HUES6 (cell line): ENCODE results near the gene FER1L5.

Experiments used
- H3K27ac ChIP-seq: 2 replicates; pipeline ENCODE4 v1.7.0; 2013; ENCODE audit warnings: low read depth, mild to moderate bottlenecking, low read length, inconsistent platforms
- H3K27me3 ChIP-seq: 2 replicates; pipeline ENCODE4 v1.6.1; 2013; ENCODE audit warnings: low read length; ENCODE audit not compliant: control insufficient read depth, insufficient read depth
- H3K36me3 ChIP-seq: 2 replicates; pipeline ENCODE4 v1.6.1; 2013; ENCODE audit warnings: low read length; ENCODE audit not compliant: control insufficient read depth, insufficient read depth
- H3K4me1 ChIP-seq: 2 replicates; pipeline ENCODE4 v1.6.1; 2013; ENCODE audit warnings: low read length; ENCODE audit not compliant: control insufficient read depth, insufficient read depth
- H3K4me3 ChIP-seq: 2 replicates; pipeline ENCODE4 v1.5.1; 2013; ENCODE audit warnings: low read depth, low read length
- H3K9ac ChIP-seq: one replicate; pipeline ENCODE4 v1.6.1; 2013; ENCODE audit warnings: mild to moderate bottlenecking, low read length
- H3K9me3 ChIP-seq: 2 replicates; pipeline ENCODE4 v1.6.1; 2013; ENCODE audit warnings: low read depth, low read length; ENCODE audit not compliant: control insufficient read depth, insufficient read depth

FER1L5 gene

DNA sequence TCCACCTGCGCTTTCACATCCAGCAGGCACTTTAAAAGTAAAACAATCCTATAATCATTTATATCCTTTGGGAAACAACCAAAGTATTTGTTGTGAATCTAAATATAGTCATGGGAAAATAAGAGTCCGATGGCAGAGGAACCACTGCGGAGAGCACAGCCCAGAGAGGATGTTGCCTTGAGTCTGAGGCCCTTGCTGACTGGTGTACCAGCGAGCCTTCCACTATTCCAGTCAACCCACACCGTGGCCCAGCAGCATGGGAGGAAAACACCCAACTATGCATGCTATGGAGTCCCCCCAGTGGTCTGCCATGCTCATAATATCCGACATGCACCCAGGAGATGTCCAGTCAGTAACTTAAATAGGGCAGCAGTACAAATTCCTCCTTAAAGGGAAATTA, 26.0 kb upstream of the FER1L5 start:
- Histone ChIP-seq H3K36me3 (peaks cover 62% of the 10 kb centered on the region), H3K9me3 (no peaks in the 10 kb centered on the region), H3K27me3 (no peaks in the 10 kb centered on the region), H3K4me3 (no peak overlapping the region), H3K9ac (no peak overlapping the region), H3K27ac (no peak overlapping the region), H3K4me1 (no peaks in the 10 kb centered on the region)

GRCh38 chr2:96617012-96617411, 25.6 kb upstream of the FER1L5 start:
- H3K9me3 ChIP-seq, result no peaks in the 10 kb centered on the region
- peaks cover 57% of the 10 kb centered on the region for H3K36me3 ChIP-seq

GRCh38 chr2:96618596-96619283, 23.8 kb upstream of the FER1L5 start:
- Histone ChIP-seq H3K9ac (no peak overlapping the region), H3K4me3 (no peak overlapping the region), H3K36me3 (peaks cover 47% of the 10 kb centered on the region), H3K27ac (no peak overlapping the region), H3K9me3 (no peaks in the 10 kb centered on the region), H3K4me1 (no peaks in the 10 kb centered on the region), H3K27me3 (no peaks in the 10 kb centered on the region)

More at GRCh38 chr2:96617012-96617411, 25.6 kb upstream of the FER1L5 start:
- no peak overlapping the region for H3K9ac ChIP-seq
- H3K27me3 ChIP-seq, result no peaks in the 10 kb centered on the region
- H3K27ac ChIP-seq, result no peak overlapping the region
- H3K4me3 ChIP-seq, result no peak overlapping the region
- H3K4me1 ChIP-seq, result no peaks in the 10 kb centered on the region

DNA sequence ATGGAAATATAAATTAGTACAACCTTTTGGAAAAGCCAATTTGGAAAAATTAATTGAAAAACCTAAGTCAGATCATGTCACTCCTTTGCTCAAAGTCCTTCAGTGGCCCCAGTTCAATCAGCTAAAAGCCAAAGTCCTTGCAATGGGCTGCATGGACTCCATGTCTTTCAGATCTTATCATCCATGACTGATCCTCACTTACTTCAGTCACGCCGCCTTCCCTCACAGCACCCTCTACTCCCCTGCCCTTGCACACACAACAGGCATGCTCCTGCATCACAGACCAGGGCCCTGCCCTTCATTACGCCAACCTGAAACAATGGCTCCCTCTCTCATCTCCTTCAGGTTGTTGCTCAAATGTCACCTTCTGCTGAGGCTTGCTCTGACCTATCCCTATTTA, 20.0 kb upstream of the FER1L5 start:
- Histone ChIP-seq H3K36me3 (peaks cover 45% of the 10 kb centered on the region), H3K4me3 (no peak overlapping the region), H3K9me3 (no peaks in the 10 kb centered on the region), H3K4me1 (no peaks in the 10 kb centered on the region), H3K27me3 (no peaks in the 10 kb centered on the region), H3K9ac (no peak overlapping the region), H3K27ac (no peak overlapping the region)

DNA sequence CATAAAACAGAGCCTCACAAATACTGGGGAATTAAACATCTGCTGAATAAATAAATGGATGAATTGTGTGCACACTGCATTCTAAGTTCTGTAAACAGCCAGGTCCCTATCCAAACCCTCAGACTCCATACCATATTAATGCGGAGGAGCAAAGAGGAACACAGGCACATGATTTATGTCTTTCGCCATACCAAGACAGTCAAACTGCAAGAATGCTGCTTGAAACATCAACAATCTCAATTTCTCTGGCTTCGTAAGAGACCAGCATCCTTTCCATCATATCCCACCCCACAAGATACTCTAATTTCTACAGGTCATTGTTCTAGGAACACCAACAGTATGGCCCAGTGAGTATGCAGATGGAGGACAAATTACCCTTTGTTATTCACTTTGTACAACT, 19.4 kb upstream of the FER1L5 start:
- Histone ChIP-seq H3K27ac (no peak overlapping the region), H3K27me3 (no peaks in the 10 kb centered on the region), H3K9ac (no peak overlapping the region), H3K9me3 (no peaks in the 10 kb centered on the region), H3K4me1 (no peaks in the 10 kb centered on the region), H3K4me3 (no peak overlapping the region), H3K36me3 (peaks cover 47% of the 10 kb centered on the region)

DNA sequence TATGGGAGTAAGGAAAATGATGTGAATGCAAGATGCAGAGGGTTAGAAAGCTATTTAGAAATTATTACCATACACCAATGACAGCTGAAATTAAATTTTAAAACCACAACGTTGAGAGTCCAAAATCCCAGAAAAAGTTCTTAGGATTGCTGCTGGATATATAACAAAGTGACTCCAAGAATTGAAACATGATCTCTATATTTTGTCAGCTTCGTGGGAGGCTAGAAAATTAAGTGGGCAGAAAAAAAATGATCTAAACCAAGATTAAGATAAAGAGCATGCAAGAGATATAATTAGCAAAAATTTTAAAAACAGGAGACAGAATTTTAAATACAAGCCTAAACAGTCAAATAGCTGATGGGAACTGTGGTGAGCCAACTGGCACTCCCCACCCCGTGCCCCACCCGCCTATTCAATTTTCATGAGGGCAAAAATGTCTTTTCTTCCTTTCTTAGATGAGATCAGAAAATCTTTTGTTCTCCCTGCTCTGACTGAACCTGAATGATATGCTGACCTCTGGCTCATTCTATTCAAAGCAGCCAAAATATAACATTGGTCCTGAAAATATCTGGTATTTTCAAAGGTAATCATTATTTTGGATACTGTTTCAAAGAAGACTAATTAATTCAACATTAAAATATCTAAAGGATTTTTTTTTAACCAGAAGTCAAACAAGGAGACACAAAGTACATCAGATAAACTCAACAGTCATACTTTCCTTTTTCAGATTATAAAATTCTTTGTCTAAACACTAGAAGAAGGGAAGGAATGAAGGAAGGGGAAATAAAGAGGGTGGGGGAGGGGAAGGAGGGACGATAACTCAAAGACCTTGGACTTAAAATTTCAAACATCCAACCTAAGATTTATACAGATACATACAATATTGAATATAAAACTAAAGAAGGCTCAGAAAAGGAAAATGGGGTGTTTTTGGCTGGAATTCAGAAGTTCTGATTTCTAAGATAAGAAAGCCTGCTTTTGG, 16.7 kb upstream of the FER1L5 start:
- Histone ChIP-seq H3K27ac (no peak overlapping the region), H3K9me3 (no peaks in the 10 kb centered on the region), H3K27me3 (no peaks in the 10 kb centered on the region), H3K4me1 (no peaks in the 10 kb centered on the region), H3K9ac (no peak overlapping the region), H3K4me3 (no peak overlapping the region), H3K36me3 (peaks cover 50% of the 10 kb centered on the region)

GRCh38 chr2:96626553-96626942, 16.0 kb upstream of the FER1L5 start:
- Histone ChIP-seq H3K9ac (no peak overlapping the region), H3K27ac (no peak overlapping the region), H3K36me3 (peaks cover 57% of the 10 kb centered on the region)

DNA sequence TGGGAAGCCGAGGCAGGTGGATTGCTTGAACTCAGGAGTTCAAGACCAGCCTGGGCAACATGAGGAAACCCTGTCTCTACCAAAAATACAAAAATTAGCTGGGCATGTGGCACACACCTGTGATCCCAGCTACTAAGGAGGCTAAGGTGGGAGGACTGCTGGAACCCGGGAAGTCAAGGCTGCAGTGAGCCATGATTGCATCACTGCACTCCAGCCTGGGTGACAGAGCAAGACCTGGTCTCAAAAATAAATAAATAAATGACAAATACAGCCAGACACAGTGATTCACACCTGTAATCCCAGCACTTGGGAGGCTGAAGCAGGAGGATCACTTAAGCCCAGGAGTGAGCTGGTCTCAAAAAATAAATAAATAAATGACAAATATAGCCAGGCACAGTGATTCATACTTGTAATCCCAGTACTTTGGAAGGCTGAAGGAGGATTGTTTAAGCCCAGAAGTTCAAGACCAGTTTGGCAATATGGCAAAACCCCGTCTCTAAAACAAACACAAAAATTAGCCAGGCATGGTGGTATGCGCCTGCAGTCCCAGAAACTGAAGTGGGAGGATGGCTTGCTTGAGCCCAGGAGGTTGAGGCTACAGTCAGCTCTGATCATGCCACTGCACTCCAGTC, 10.6 kb upstream of the FER1L5 start:
- no peaks in the 10 kb centered on the region for H3K9me3 ChIP-seq
- H3K36me3 ChIP-seq, result peaks cover 63% of the 10 kb centered on the region
- no peak overlapping the region for H3K4me3 ChIP-seq
- H3K27ac ChIP-seq, result no peak overlapping the region
- no peaks in the 10 kb centered on the region for H3K27me3 ChIP-seq
- H3K4me1 ChIP-seq, result peaks cover 5% of the 10 kb centered on the region
- H3K9ac ChIP-seq, result no peak overlapping the region

More at GRCh38 chr2:96626553-96626942, 16.0 kb upstream of the FER1L5 start:
- Histone ChIP-seq H3K9me3 (no peaks in the 10 kb centered on the region), H3K4me3 (no peak overlapping the region), H3K27me3 (no peaks in the 10 kb centered on the region), H3K4me1 (no peaks in the 10 kb centered on the region)

DNA sequence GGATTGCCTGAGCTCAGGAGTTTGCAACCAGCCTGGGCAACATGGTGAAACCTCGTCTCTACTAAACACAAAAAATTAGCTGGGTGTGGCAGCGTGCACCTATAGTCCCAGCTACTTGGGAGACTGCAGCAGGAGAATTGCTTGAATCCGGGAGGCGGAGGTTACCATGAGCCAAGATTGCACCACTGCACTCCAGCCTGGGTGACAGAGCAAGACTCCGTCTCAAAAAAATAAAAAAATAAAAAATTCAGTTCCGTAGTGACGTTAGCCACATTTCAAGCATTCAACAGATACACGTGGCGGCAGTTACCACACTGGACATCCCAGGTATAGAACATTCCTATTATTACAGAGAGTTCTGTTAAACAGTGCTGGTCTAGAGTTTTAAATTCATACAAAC, 8.9 kb upstream of the FER1L5 start:
- Histone ChIP-seq H3K9me3 (no peaks in the 10 kb centered on the region), H3K4me1 (peaks cover 10% of the 10 kb centered on the region), H3K9ac (no peak overlapping the region), H3K36me3 (peaks cover 51% of the 10 kb centered on the region), H3K27ac (no peak overlapping the region), H3K27me3 (no peaks in the 10 kb centered on the region), H3K4me3 (no peak overlapping the region)

GRCh38 chr2:96636551-96637171, 5.9 kb upstream of the FER1L5 start:
- H3K4me1 ChIP-seq, result peaks cover 10% of the 10 kb centered on the region
- peaks cover 27% of the 10 kb centered on the region for H3K36me3 ChIP-seq
- H3K4me3 ChIP-seq, result peak overlapping the region; percentile 91
- no peaks in the 10 kb centered on the region for H3K27me3 ChIP-seq
- H3K27ac ChIP-seq, result no peak overlapping the region
- no peak overlapping the region for H3K9ac ChIP-seq
- no peaks in the 10 kb centered on the region for H3K9me3 ChIP-seq
